GM21576 (cell line): Measurements from ENCODE around the gene ANKMY1.

Experiments
- ATAC-seq: cut with Tn5 transposase; IDR thresholded peaks from one replicate; pipeline ENCODE4 v1.9.1; 2021; ENCODE audit warnings: mild to moderate bottlenecking, moderate library complexity; ENCODE audit not compliant: unreplicated experiment

ANKMY1 gene

GRCh38 chr2:240595381-240596079, 37.7 kb upstream of the ANKMY1 start:
- no peak for ATAC-seq

GRCh38 chr2:240594511-240595380, 37.0 kb upstream of the ANKMY1 start:
- ATAC-seq: no peak

- ATAC-seq: no peak
These were observed 36.1 kb upstream of the ANKMY1 start for GRCh38 chr2:240593703-240594451.

GRCh38 chr2:240593026-240593702, 35.4 kb upstream of the ANKMY1 start:
- no peak for ATAC-seq

GRCh38 chr2:240591784-240592183, 34.0 kb upstream of the ANKMY1 start:
- no peak for ATAC-seq

GRCh38 chr2:240591226-240591625, 33.4 kb upstream of the ANKMY1 start:
- no peak for ATAC-seq

- no peak for ATAC-seq
These were observed 32.9 kb upstream of the ANKMY1 start for GRCh38 chr2:240590681-240591111.

GRCh38 chr2:240589850-240590525, 32.2 kb upstream of the ANKMY1 start:
- ATAC-seq: no peak

- ATAC-seq: no peak
These were observed 31.6 kb upstream of the ANKMY1 start for GRCh38 chr2:240589375-240589774.

GRCh38 chr2:240588669-240589068, 30.9 kb upstream of the ANKMY1 start:
- no peak for ATAC-seq

- no peak for ATAC-seq
These were observed 30.3 kb upstream of the ANKMY1 start for GRCh38 chr2:240588006-240588655.

GRCh38 chr2:240586919-240587800, 29.4 kb upstream of the ANKMY1 start:
- no peak for ATAC-seq

DNA sequence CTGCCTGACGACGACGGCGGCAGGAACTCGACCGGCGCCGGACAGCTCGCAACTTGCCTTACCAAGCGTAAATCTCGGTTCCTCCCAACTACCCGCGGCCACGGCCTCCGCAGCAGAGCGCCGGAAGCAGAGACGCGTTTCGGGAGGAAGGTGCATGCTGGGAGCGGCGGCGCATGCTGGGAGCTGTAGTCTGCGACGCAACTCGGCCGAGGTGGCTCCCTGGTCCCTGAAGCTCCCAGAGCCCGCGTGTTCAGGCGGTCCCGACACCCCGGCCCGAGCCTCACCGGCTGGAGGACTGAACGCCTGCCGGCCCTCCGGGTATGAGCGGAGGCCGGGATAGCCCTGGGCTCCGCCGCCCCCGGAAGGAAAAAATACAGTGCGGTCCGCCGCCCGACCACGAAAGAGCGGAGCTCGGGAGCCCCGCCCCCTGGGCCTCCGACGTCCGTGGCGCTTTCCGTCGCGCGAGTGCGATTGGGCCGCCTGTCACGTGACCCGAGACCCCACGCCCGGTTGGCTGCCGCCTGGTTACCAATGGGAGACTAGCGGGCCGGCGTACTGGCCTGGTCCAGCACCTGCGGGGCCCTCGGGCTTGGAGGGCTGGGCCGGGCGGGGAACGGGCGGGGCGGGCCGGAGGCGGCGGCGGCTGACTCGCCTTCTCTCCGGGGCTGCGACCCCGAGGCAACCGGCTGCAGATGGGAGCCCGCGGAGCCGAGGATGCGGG, 28.6 kb upstream of the ANKMY1 start, which contains the start of gene CAPN10:
TSS of gene CAPN10 (plus strand) at position 537 of the 721 bp plus-strand sequence. CDS start at position 715, 178 bp downstream.
- ATAC-seq: peak; percentile 50

DNA sequence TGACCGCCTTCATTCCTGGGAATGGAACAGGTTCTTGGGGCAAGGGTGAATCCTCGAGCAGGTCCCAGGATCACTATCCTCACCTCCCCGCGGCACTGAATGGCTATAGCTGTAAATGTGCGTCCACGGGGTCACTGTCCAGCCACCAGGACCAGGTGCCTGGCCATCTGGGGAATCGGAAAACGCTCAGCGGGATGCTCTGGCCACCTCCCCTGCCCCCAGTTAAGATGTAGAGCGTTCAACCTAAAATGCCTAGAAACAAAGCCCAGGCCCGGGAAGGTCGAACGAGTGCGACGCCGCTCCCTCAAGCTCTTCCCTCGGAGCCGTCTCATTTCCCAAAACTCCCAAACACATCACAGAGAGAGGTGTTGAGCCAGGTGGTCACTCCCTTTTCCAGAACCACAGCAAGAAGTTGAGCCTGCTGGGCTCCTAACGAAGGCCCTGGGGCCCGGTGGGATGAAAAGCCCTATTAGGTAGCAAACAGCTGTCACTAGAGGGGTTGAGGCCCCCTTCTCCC, 28.0 kb upstream of the ANKMY1 start:
- no peak for ATAC-seq

- peak; percentile 32 for ATAC-seq
These were observed 27.3 kb upstream of the ANKMY1 start for GRCh38 chr2:240585101-240585500.

- peak; percentile 57 for ATAC-seq
These were observed 26.8 kb upstream of the ANKMY1 start for GRCh38 chr2:240584486-240585031.

GRCh38 chr2:240583774-240584173, 26.0 kb upstream of the ANKMY1 start:
- ATAC-seq: no peak
